ENCODE data around the gene HSP90B1.
A peak's percentile ranks its signal among the peaks of the same experiment; 100 is the strongest.

The HSP90B1 gene

DNA sequence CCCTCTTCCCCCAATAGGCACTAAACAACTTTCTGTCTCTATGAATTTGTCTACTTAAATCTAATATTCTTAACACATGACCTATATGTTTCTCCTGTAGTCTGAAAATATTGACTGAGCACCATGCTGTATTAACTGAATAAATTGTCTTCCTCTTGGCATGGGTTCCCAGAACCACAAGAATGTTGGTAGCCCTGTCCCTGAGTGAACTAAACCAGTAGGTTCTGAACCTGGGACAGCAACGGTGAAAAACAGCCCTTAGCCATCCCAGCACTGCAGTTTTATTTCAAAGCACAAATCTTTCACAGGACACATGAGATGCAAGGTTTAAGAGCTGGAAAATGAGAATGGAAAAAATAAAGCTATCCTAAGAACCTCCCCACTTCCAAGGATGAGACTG is 20.4 kb upstream of the HSP90B1 start:
- DNase-seq (ENCODE audit: low spot score), result no peak
- Histone ChIP-seq H3K27ac (peak overlapping the region in 1 of 2 donors; percentile 14), H3K4me3 (no peak overlapping the region)
- TF ChIP-seq, protein P1, sequence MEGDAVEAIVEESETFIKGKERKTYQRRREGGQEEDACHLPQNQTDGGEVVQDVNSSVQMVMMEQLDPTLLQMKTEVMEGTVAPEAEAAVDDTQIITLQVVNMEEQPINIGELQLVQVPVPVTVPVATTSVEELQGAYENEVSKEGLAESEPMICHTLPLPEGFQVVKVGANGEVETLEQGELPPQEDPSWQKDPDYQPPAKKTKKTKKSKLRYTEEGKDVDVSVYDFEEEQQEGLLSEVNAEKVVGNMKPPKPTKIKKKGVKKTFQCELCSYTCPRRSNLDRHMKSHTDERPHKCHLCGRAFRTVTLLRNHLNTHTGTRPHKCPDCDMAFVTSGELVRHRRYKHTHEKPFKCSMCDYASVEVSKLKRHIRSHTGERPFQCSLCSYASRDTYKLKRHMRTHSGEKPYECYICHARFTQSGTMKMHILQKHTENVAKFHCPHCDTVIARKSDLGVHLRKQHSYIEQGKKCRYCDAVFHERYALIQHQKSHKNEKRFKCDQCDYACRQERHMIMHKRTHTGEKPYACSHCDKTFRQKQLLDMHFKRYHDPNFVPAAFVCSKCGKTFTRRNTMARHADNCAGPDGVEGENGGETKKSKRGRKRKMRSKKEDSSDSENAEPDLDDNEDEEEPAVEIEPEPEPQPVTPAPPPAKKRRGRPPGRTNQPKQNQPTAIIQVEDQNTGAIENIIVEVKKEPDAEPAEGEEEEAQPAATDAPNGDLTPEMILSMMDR (IDR thresholded peaks at IDR 0.05), result no peak

DNA sequence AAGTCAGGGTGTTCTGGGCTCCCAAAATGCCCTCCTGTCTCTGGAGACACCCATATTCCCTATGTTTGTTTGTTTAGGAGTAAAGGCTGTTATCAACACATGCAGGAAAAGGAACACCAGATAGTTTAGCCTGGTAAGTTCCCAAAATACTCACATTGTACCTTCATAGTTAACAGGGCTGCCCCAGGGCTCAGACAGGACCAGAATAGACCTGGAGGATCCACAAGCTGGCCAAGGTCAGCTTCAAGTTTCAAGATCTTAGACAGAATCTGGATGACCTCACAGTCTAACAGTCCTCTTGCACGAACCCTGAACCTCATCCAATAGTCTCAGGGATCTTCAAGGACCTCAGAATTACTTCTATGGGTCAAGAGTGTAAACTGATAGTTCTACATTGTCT is 18.1 kb upstream of the HSP90B1 start:
- Histone ChIP-seq H3K27ac (peak overlapping the region; percentile 63 to 79), H3K4me3 (no peak overlapping the region)
- no peak for DNase-seq (ENCODE audit: low spot score)
- TF ChIP-seq, protein P1 (IDR thresholded peaks at IDR 0.05), result no peak

DNA sequence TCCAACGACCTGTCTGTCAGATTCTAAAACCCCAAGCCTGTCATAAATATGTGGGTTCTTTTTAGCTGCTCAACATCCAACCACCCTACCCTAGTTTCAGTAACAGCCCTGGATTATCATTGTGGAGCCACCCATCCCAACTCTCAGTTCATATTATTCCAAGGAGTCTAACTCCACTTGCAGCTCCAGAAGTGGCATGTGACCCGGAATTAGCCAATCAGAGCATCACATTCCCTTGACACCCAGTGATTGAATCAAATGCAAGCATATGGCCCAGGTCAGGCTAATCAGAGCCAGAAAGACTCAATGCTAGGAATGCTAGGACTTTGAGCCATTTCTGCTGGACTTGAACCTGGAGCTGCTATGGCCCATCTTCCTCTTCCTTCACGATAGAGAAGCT is 17.1 kb upstream of the HSP90B1 start:
- no peak for DNase-seq (ENCODE audit: low spot score)
- no peak overlapping the region for H3K4me3 ChIP-seq
- TF ChIP-seq, protein P1 (IDR thresholded peaks at IDR 0.05), result no peak
- H3K27ac ChIP-seq, result no peak overlapping the region

DNA sequence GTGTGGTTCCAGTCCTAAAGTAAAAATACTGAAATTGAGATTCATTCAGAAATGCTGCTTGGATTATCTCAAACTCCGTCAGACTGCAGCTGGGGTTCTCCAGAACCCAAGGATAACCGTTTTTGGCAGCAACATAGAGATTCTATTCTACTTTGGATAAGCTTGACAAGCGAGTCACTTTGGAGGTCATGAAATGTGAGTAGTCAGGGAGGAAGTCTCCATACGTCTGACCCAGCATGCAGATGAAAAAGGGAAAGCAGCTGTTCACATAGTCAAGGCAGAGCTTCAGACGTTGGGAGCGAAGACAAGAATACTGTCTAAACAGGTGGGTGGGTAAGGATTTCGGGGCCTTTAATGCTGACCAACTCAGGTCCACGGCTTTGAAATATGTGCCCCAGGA is 14.9 kb upstream of the HSP90B1 start:
- H3K4me3 ChIP-seq, result no peak overlapping the region
- DNase-seq (ENCODE audit: low spot score), result no peak
- TF ChIP-seq, protein P1 (IDR thresholded peaks at IDR 0.05), result no peak
- H3K27ac ChIP-seq, result peak overlapping the region in 1 of 2 donors; percentile 26

DNA sequence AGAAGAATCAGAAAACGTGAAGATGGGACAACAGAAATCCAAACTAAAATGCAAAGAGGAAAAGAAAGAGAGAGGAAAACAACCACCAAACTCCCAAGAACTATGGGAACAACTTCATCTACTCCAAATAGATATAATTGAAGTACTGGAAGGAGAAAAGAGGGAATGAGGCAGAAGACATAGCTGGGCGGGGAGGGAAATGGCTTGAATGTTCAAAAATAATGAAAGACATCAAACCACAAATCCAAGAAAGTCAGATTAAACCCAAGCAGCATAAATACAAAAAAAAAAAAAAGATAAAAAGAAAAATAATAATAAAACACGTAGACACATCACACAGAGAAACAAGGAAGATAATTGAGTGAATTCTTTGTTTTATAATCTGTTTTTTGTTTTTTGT is 12.3 kb upstream of the HSP90B1 start:
- DNase-seq (ENCODE audit: low spot score), result no peak
- Histone ChIP-seq H3K4me3 (no peak overlapping the region), H3K27ac (no peak overlapping the region)
- TF ChIP-seq, protein P1 (IDR thresholded peaks at IDR 0.05), result no peak

DNA sequence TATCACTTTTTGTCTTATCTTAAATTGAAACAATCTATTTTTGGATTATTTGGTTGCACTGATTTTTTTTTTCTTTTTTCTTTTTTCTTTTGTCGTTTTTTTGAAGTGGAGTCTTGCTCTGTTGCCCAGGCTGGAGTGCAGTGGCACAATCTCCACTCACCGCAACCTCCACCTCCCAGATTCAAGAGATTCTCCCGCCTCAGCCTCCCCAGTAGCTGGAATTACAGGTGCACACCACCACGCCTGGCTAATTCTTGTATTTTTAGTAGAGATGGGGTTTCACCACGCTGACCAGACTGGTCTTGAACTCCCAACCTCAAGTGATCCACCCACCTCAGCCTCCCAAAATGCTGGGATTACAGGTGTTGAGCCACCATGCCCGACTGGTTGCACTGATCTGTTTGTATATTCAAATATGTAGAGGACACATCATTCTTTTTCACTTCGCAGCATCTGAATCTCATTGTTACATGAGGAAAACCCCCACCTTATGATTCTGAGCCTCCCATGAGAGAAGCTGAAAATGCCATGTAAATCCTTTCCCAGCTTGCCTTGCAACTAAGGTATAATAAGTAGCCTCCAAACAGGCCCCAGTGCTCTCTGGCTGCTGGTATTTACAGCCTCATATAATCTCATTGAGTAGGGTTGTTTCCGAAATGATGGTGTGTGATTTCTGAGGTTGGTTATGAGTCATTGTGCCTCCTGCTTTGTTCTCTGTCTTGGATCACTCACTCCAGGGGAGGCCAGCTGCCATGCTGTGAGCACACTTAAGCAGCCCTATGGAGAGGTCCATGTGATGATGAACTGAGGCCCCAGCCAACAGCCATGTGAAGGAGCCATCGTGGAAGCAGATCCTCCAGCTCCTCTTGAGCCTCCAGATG is 5.2 kb upstream of the HSP90B1 start:
- H3K27ac ChIP-seq, result no peak overlapping the region
- DNase-seq (ENCODE audit: low spot score), result no peak
- TF ChIP-seq, protein P1 (IDR thresholded peaks at IDR 0.05), result no peak
- H3K4me3 ChIP-seq, result no peak overlapping the region

DNA sequence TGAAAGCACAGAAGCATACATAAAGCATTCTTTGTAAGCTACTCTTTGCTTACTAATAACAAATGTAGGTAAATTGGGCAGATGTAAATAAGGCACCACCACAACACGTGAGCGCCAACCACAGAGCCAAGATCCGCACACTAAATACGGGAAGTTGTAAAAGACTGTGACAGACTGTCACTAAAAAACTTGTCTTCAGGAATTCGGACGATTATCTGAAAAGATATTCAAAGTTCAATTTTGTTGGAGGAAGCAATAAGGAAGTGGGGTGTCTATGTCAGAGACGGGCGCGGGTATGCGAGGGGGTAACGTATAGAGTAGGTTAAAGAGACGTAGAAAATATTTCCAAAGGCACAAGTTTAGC is 1.5 kb upstream of the HSP90B1 start:
- H3K4me3 ChIP-seq, result peak overlapping the region; percentile 77

More for the DNA sequence above, 1.5 kb upstream of the HSP90B1 start:
- DNase-seq (ENCODE audit: low spot score), result no peak
- TF ChIP-seq, protein P1 (IDR thresholded peaks at IDR 0.05), result no peak
- H3K27ac ChIP-seq, result peak overlapping the region; percentile 94 to 95

Measured in coronary artery (tissue), 2 donors.